Peyer's patch (tissue), 4 donors: ENCODE measurements around the gene CHRM4.
"Not testable (repeated sequence)": the region's sequence is repeated elsewhere in the genome, so short reads cannot be mapped to it uniquely, and the experiment has no call there.

Experiments
- CTCF ChIP-seq, 6 experiments: fragments of 450-650 bp in 4 of 6; fragments of 200-600 bp in 2 of 6; sonication (generic) in 1 of 6; IDR thresholded peaks; one replicate each; pipeline ENCODE4 v1.5.1; 2017 to 2019; ENCODE audit warnings: antibody characterized with exemption in 6 of 6, mild to moderate bottlenecking in 3 of 6, moderate library complexity in 1 of 6
- POLR2A ChIP-seq, 2 donors: fragments of 450-650 bp; IDR thresholded peaks; one replicate each; pipeline ENCODE4 v1.5.1; 2017; ENCODE audit warnings: antibody characterized with exemption in 2 of 2, mild to moderate bottlenecking in 2 of 2, moderate library complexity in 2 of 2

DNA sequence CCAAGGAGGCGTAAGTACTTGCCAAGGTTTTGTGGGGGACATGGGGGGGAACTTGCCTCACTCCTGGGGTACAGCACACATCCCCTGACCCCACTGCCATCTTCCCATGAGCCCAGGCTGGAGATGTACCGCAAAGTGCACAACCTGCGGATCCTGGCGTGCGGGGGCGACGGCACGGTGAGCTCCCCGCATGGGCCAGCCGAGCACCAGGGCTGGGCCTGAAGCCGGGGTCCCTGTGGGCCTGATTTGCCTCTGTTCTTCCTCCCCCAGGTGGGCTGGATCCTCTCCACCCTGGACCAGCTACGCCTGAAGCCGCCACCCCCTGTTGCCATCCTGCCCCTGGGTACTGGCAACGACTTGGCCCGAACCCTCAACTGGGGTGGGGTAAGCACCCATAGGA lies 19.1 kb downstream of the CHRM4 start:
- TF ChIP-seq CTCF, POLR2A (IDR thresholded peaks at IDR 0.05): not testable (repeated sequence)
